Skeletal muscle cell (primary cell): ENCODE measurements around the gene TMEM184A.

ENCODE experiments used
- DNase-seq: peaks from one replicate; pipeline ENCODE4 v3.0.0-alpha.2; 2010; ENCODE audit warnings: low read depth
- H3K4me3 ChIP-seq: 2 replicates; pipeline ENCODE4 v1.5.1; 2011; ENCODE audit warnings: low read depth, mild to moderate bottlenecking, control low read depth, low read length, moderate library complexity

Gene TMEM184A

GRCh38 chr7:1512781-1513656, 43.0 kb downstream of the TMEM184A start:
- no peak for DNase-seq
- H3K4me3 ChIP-seq = no peak overlapping the region

GRCh38 chr7:1511444-1512422, 44.3 kb downstream of the TMEM184A start:
- H3K4me3 ChIP-seq = no peak overlapping the region
- DNase-seq = no peak

- H3K4me3 ChIP-seq = no peak overlapping the region
- DNase-seq = no peak
Measured at GRCh38 chr7:1510780-1511154, 45.2 kb downstream of the TMEM184A start.

GRCh38 chr7:1509226-1509625, 46.8 kb downstream of the TMEM184A start:
- no peak overlapping the region for H3K4me3 ChIP-seq
- no peak for DNase-seq

- H3K4me3 ChIP-seq = no peak overlapping the region
- DNase-seq = no peak
Measured at GRCh38 chr7:1508277-1508758, 47.7 kb downstream of the TMEM184A start.

GRCh38 chr7:1505731-1506550, 50.1 kb downstream of the TMEM184A start:
- DNase-seq = no peak
- no peak overlapping the region for H3K4me3 ChIP-seq

GRCh38 chr7:1503816-1504775, 51.9 kb downstream of the TMEM184A start, which contains the start of gene INTS1:
Gene INTS1 (minus strand): TSS chr7:1504389. CDS start chr7:1503960, 429 bp downstream.
- DNase-seq = peak; percentile 56

GRCh38 chr7:1503390-1503789, 52.6 kb downstream of the TMEM184A start:
- H3K4me3 ChIP-seq = peak overlapping the region; percentile 97
- no peak for DNase-seq

More at GRCh38 chr7:1503816-1504775, 51.9 kb downstream of the TMEM184A start, which contains the start of gene INTS1:
- H3K4me3 ChIP-seq = peak within 1 kb of the TSS; percentile 97

GRCh38 chr7:1502845-1503244, 53.2 kb downstream of the TMEM184A start:
- DNase-seq = no peak
- peak overlapping the region; percentile 97 for H3K4me3 ChIP-seq

GRCh38 chr7:1501487-1502270, 54.3 kb downstream of the TMEM184A start:
- DNase-seq = no peak
- no peak overlapping the region for H3K4me3 ChIP-seq

- H3K4me3 ChIP-seq = no peak overlapping the region
- DNase-seq = no peak
Measured at GRCh38 chr7:1500064-1500807, 55.8 kb downstream of the TMEM184A start.

- DNase-seq = no peak
- no peak overlapping the region for H3K4me3 ChIP-seq
Measured at GRCh38 chr7:1499367-1500029, 56.5 kb downstream of the TMEM184A start.

- no peak for DNase-seq
- H3K4me3 ChIP-seq = no peak overlapping the region
Measured at GRCh38 chr7:1498370-1499305, 57.4 kb downstream of the TMEM184A start.

GRCh38 chr7:1497293-1497927, 58.6 kb downstream of the TMEM184A start:
- no peak for DNase-seq
- H3K4me3 ChIP-seq = no peak overlapping the region
